HG03135 (cell line): Measurements from ENCODE around the gene SET.

Source experiments
- ATAC-seq: cut with Tn5 transposase; IDR thresholded peaks from one replicate; pipeline ENCODE4 v1.9.1; 2021; ENCODE audit warnings: mild to moderate bottlenecking, moderate library complexity; ENCODE audit not compliant: unreplicated experiment

Gene SET

GRCh38 chr9:128728298-128728697, 39.3 kb downstream of the SET start:
- no peak for ATAC-seq

DNA sequence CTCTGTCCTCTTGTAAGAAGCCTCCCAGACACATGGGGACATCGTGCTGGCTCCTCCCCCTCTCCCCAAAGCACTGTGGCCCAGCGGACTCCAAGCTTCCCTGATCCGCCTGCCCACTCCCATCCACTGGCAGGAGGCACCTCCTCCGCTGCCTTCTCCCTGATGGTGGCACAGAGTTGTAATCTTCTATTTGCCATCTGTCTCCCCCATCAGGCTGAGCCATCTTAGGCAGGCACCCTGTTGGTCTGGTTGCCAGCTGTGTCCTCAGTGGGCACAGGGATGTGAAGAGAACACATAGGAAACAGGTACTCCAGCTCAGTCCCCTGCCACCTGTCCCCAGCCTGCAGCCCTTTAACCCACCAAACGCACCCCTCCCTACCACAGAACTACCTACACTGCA, 40.3 kb downstream of the SET start:
- ATAC-seq: no peak

GRCh38 chr9:128729766-128730517, 40.9 kb downstream of the SET start:
- ATAC-seq: no peak

DNA sequence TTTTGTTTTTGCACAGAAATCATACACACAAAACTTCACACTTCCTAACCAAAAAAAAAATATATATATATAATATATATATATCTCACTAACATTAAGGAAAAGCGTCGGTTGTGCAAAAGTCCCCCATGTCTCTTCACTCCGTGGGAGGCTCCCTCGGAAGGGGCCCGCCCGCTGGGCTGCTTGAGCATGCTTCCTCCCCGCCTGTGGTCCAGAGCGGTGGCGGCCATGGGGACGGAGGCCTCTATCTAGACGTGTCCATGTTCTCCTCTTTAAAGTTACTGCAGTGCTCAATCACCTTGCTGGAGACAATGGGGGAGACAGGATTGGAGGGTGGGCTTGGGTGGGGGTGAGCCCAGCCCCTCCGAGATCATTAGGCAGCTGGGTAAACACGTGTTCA, 42.1 kb downstream of the SET start:
- no peak for ATAC-seq

DNA sequence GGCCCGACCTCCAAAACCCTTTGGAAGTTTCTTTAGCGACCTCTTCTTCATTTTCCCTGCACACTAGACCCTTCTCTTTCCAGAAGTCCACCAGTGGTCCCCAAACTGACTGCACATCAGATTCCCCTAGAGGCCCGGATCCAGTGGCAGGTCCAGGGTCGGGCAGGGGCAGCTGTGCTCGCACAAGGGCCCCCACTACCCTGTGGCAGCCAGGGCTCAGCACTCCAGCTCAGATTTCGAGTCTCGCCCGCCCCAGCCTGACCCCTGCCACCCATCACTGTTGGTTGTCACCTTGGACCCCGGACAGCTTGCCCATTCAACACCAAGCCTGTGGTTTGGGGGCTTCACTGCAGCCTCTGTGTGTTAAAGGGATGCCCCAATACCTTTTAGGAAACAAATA, 42.7 kb downstream of the SET start:
- ATAC-seq: no peak

DNA sequence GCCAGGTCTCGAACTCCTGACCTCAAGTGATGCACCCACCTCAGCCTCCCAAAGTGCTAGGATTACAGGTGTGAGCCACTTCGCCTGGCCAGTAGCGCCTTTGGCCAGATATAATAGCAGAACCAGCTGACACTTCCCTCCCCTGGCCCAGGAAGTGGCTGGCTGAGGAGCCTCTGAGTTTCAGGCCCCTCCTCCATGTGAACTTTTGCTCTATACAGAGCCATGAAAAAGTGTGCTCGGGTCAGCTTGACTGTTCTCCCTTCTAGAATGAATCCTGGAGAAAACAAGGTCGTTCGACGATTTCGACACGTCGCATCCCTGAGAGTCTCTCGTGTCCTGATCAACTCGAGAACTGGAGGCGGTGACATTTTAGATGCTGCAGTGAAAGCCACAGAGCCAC, 43.6 kb downstream of the SET start:
- ATAC-seq: no peak

DNA sequence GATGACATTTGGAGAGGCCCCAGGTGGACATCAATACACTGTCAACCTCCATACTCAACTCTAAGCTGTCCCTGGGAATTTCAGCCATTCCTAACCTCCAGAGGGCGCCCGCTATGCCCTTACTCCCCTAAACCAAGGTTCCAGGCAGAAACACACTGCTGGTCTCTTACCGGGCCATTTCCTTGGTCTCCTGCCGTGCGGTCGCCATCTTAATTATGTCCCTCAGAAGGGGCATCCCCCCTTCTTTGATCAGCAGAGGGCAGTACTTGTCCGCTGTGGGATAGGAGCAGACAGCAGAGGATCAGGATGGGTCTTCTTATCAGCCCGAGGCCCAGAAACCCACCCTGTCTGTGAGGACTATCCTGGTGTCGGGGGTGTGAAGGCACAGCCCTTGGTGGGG, 44.2 kb downstream of the SET start:
- ATAC-seq: no peak

DNA sequence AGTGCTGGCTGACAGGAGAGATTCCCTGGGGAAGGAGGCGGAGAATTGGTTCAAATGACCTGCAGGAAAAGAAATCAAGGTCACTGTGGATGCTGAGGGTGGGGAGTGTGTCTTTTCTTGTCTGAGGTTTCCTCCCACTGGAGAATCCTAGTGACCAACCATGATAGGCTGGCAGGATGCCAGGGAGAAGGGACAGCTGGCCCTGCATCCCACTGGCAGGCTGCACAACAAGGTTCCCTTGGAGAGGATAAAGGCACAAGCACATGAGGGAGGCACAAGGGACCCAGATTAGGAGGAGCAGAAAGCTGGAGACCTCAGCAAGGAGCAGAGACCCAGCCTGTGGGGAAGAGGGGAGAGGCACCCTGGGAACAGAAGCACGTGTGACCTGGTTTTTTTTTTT, 46.4 kb downstream of the SET start:
- ATAC-seq: no peak

DNA sequence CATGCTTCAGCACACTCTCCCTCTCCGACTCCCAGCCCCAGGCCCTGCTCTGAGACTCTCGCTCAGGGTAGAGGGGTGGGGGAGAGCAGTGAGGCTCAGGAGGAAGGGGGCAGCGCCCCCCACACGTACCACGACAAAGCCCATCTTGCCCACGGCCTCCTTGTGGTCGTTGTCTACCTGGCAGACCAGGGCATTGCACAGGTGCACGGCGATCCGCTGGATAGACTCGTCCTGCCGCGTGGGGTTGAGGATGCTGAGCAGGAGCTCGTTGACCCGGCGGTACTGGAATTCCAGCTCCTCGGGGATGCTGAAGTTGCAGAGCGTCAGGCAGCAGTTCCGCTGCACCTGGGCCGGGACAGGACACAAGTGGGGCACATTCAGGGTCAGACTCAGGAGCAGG, 53.4 kb downstream of the SET start:
- no peak for ATAC-seq

DNA sequence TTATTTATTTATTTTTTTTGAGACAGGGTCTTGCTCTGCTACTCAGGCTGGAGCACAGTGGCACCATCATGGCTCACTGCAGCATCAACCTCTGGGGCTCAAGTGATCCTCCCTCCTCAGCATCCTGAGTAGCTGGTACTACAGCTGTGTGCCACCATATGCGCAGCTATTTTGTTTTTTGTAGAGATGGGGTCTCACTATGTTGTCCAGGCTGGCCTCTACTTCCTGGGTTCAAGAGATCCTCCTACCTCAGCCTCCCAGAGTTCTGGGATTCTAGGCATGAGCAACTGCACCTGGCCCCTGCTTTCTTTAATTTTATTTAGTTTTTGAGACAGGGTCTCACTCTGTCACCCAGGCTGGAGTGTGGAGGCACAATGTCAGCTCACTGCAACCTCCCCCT, 54.4 kb downstream of the SET start:
- no peak for ATAC-seq
